ENCODE measurements around the gene PEX14.

GRCh38 chr1:10643607-10644306 is 169.0 kb downstream of the PEX14 start:
- TF ChIP-seq ZNF274 (IDR thresholded peaks at IDR 0.05; ENCODE audit: low read depth, low read length), result no peak
- TF ChIP-seq SUZ12 (IDR thresholded peaks at IDR 0.05; ENCODE audit: extremely low read depth, insufficient read depth, insufficient read length), result no peak

All from NT2/D1 (cell line).